GM19239 (cell line): ENCODE results near the gene TXNRD1.
"Not testable (repeated sequence)": the region's sequence is repeated elsewhere in the genome, so short reads cannot be mapped to it uniquely, and the experiment has no call there.

ENCODE experiments used
- DNase-seq: peaks from one replicate; pipeline ENCODE4 v3.0.0; 2011; ENCODE audit warnings: low spot score; ENCODE audit not compliant: insufficient read length
- FAIRE-seq: peaks from 2 replicates; lab custom pipeline; 2011; peaks lifted over from hg19 to GRCh38; lab: Jason Lieb, UNC

Gene TXNRD1

GRCh38 chr12:104275689-104276088, 60.1 kb downstream of the TXNRD1 start:
- FAIRE-seq (no peak), DNase-seq (no peak)

GRCh38 chr12:104276273-104277131, 60.9 kb downstream of the TXNRD1 start:
- DNase-seq: peak; percentile 20
- peak; percentile 66 for FAIRE-seq

GRCh38 chr12:104279164-104279563, 63.6 kb downstream of the TXNRD1 start:
- DNase-seq (no peak), FAIRE-seq (no peak)

GRCh38 chr12:104280111-104280510, 64.5 kb downstream of the TXNRD1 start:
- no peak for FAIRE-seq
- DNase-seq: no peak

GRCh38 chr12:104280717-104281458, 65.3 kb downstream of the TXNRD1 start:
- DNase-seq (no peak), FAIRE-seq (no peak)

GRCh38 chr12:104281636-104282035, 66.1 kb downstream of the TXNRD1 start:
- no peak for DNase-seq
- no peak for FAIRE-seq

- no peak for DNase-seq
- FAIRE-seq: no peak
These were observed 66.5 kb downstream of the TXNRD1 start for GRCh38 chr12:104282109-104282508.

- no peak for FAIRE-seq
- no peak for DNase-seq
These were observed 70.3 kb downstream of the TXNRD1 start for GRCh38 chr12:104285740-104286515.

GRCh38 chr12:104286516-104287482, 71.2 kb downstream of the TXNRD1 start:
- DNase-seq (peak; percentile 67), FAIRE-seq (peak; percentile 96)

- FAIRE-seq (peak; percentile 84), DNase-seq (peak; percentile 70)
These were observed 73.2 kb downstream of the TXNRD1 start for GRCh38 chr12:104288635-104289274.

- FAIRE-seq (no peak), DNase-seq (no peak)
These were observed 74.7 kb downstream of the TXNRD1 start for GRCh38 chr12:104290320-104290719.

GRCh38 chr12:104290855-104291254, 75.3 kb downstream of the TXNRD1 start:
- no peak for FAIRE-seq
- no peak for DNase-seq

- FAIRE-seq: no peak
- no peak for DNase-seq
These were observed 76.4 kb downstream of the TXNRD1 start for GRCh38 chr12:104291867-104292524.

GRCh38 chr12:104292872-104293794, 77.6 kb downstream of the TXNRD1 start:
- DNase-seq (no peak), FAIRE-seq (no peak)

- FAIRE-seq: not testable (repeated sequence)
These were observed 78.7 kb downstream of the TXNRD1 start for GRCh38 chr12:104294158-104294859.

GRCh38 chr12:104294927-104295668, 79.5 kb downstream of the TXNRD1 start:
- FAIRE-seq (no peak), DNase-seq (no peak)

More at GRCh38 chr12:104294158-104294859, 78.7 kb downstream of the TXNRD1 start:
- not testable (repeated sequence) for DNase-seq
